Thyroid gland (tissue), 4 donors: ENCODE measurements around the gene ENTPD8. TPM values are rescaled to one million over a fixed set of nuclear protein-coding genes. Genes with fewer than 3 reads are reported as not detected.
"Not testable (repeated sequence)": the region's sequence is repeated elsewhere in the genome, so short reads cannot be mapped to it uniquely, and the experiment has no call there.

Experiments
- DNase-seq, 2 donors: peaks; one replicate each; pipeline ENCODE4 v3.0.0-alpha.2; 2019
- H3K27ac ChIP-seq, 3 donors: fragments of 200-600 bp; sonication (generic); 1 replicate in 2 of 3; 2 replicates in 1 of 3; pipeline ENCODE4 v1.5.1; 2016 to 2019; ENCODE audit warnings: mild to moderate bottlenecking in 1 of 3, moderate library complexity in 1 of 3
- H3K27me3 ChIP-seq: fragments of 200-600 bp; sonication (generic); one replicate; pipeline ENCODE4 v1.5.1; 2019
- H3K36me3 ChIP-seq, 2 donors: fragments of 200-600 bp; sonication (generic); one replicate each; pipeline ENCODE4 v1.5.1; 2016 to 2019
- H3K4me1 ChIP-seq, 2 donors: fragments of 200-600 bp; sonication (generic); one replicate each; pipeline ENCODE4 v1.5.1; 2017 to 2019
- H3K4me3 ChIP-seq, 3 donors: fragments of 200-600 bp; sonication (generic); replicated peaks in 1 of 3; 1 replicate in 2 of 3; 2 replicates in 1 of 3; pipeline ENCODE4 v1.5.1; 2016; ENCODE audit warnings: mild to moderate bottlenecking in 1 of 3
- H3K9me3 ChIP-seq: fragments of 200-600 bp; sonication (generic); one replicate; pipeline ENCODE4 v1.5.1; 2017
- CTCF ChIP-seq, 6 experiments: fragments of 200-600 bp in 3 of 6; fragments of 450-650 bp in 3 of 6; sonication (generic) in 3 of 6; IDR thresholded peaks; one replicate each; pipeline ENCODE4 v1.5.1; 2016 to 2019; ENCODE audit warnings: antibody characterized with exemption in 6 of 6, mild to moderate bottlenecking in 2 of 6, inconsistent platforms in 1 of 6, moderate library complexity in 1 of 6
- POLR2A ChIP-seq, 2 donors: fragments of 450-650 bp; IDR thresholded peaks; one replicate each; pipeline ENCODE4 v1.6.1; 2017; ENCODE audit warnings: antibody characterized with exemption in 2 of 2, mild to moderate bottlenecking in 2 of 2, moderate library complexity in 1 of 2
- WGBS, 2 donors: methylation state at CpG; one replicate each; pipeline ENCODE4 v1.1.5; 2017; 5-methylcytosine and 5-hydroxymethylcytosine counted together
- intact Hi-C: fragments of 100-400 bp; cut with DNase I; formaldehyde crosslinking; loops from one replicate; pipeline ENCODE4 v1.15.1; 2023
- total RNA-seq, 4 donors: library from RNA; depleted of rRNA; stranded (reverse); fragments of >200 nt; gene quantifications; one replicate each; pipeline ENCODE4 v1.2.3, GENCODE V29; 2016

Gene ENTPD8
- total RNA-seq, 4 donors from 2014 or later: 0.29 to 0.78 TPM; not detected in 2

DNA sequence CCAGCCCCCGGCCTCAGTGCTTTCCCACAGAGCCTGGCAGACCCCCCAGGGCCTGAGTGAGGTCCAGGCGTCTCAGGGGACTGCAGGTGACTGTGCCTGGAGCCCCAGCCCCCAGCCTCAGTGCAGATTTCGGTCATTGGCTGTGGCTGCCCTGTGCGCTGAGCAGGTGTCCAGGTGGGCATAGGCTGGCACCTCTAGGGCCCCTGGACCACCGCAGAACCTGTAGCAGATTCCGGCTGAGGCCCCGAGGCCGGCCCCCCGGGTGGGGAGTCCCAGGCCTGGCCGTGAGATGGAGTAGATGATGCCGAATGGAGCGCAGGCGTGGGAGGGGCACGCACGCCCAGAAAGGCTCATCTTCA, 30.3 kb downstream of the ENTPD8 start:
- no peaks in the 10 kb centered on the region for H3K9me3 ChIP-seq
- DNase-seq: no peak
- H3K4me1 ChIP-seq: peaks cover 22 to 45% of the 10 kb centered on the region in 2 donors
- TF ChIP-seq POLR2A (IDR thresholded peaks at IDR 0.05) (no peak), CTCF (IDR thresholded peaks at IDR 0.05) (no peak)
- intact Hi-C loops: no loop called here
- H3K4me3 ChIP-seq: no peak overlapping the region
- 88 to 95% methylated on average over 9 to 14 of the region's 15 CpGs for WGBS, 2 donors
- no peaks in the 10 kb centered on the region for H3K27me3 ChIP-seq
- H3K36me3 ChIP-seq: no peaks in the 10 kb centered on the region
- H3K27ac ChIP-seq: no peak overlapping the region

DNA sequence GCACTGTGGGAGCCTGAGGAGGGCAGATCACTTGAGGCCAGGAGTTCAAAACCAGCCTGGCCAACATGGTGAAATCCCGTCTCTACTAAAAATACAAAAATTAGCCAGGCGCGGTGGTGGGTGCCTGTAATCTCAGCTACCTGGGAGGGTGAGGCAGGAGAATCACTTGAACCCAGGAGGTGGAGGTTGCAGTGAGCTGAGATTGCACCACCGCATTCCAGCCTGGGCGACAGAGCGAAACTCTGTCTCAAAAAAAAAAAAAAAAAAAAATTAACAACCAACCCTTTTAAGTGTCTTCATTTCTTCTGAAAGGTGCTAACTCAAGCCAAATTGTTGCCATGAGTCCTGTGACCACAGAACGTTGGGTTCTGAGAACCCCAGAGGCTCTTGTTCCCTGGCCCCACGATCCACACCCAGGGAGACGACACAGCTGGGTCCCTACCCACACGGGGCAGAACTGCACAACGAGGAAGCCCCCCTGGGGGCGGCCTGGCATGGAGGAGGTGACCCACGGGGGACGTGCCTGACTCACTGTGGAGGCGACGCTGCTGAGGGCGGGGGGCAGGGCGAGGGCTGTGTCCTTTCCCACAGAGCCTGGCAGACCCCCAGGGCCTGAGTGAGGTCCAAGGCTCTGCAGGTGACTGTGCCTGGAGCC, 30.8 kb downstream of the ENTPD8 start:
- intact Hi-C loops, H3K4me3 ChIP-seq, H3K27ac ChIP-seq, H3K27me3 ChIP-seq, H3K36me3 ChIP-seq, DNase-seq, H3K9me3 ChIP-seq: not testable (repeated sequence)
- H3K4me1 ChIP-seq: peaks cover 22 to 45% of the 10 kb centered on the region in 2 donors
- WGBS, 2 donors: 63 to 69% methylated on average over 13 to 14 of the region's 18 CpGs

- Histone ChIP-seq H3K4me1 (peaks cover 22 to 45% of the 10 kb centered on the region in 2 donors), H3K36me3 (no peaks in the 10 kb centered on the region), H3K4me3 (no peak overlapping the region), H3K27me3 (no peaks in the 10 kb centered on the region), H3K9me3 (no peaks in the 10 kb centered on the region), H3K27ac (no peak overlapping the region)
- DNase-seq: no peak
- intact Hi-C loops: loop anchor here (5.0 kb wide), 1 partner anchor 112 kb away; no protein-coding TSS in a partner anchor
- WGBS, 2 donors: 84 to 92% methylated on average over 11 of the region's 11 CpGs
- no peak for TF ChIP-seq CTCF (IDR thresholded peaks at IDR 0.05)
- TF ChIP-seq POLR2A (IDR thresholded peaks at IDR 0.05): no peak
Measured at GRCh38 chr9:137409515-137409914, 31.6 kb downstream of the ENTPD8 start.

GRCh38 chr9:137408651-137409405, 32.3 kb downstream of the ENTPD8 start:
- Histone ChIP-seq H3K9me3 (no peaks in the 10 kb centered on the region), H3K4me3 (no peak overlapping the region), H3K36me3 (no peaks in the 10 kb centered on the region), H3K27ac (no peak overlapping the region), H3K27me3 (no peaks in the 10 kb centered on the region), H3K4me1 (peaks cover 22 to 45% of the 10 kb centered on the region in 2 donors)
- DNase-seq: no peak
- 95 to 97% methylated on average over 15 to 24 of the region's 24 CpGs for WGBS, 2 donors
- no peak for TF ChIP-seq POLR2A (IDR thresholded peaks at IDR 0.05)
- TF ChIP-seq CTCF (IDR thresholded peaks at IDR 0.05): no peak
- intact Hi-C loops: loop anchor here (5.0 kb wide), 1 partner anchor 112 kb away; no protein-coding TSS in a partner anchor

- Histone ChIP-seq H3K36me3 (no peaks in the 10 kb centered on the region), H3K4me1 (peaks cover 22 to 43% of the 10 kb centered on the region in 2 donors), H3K9me3 (no peaks in the 10 kb centered on the region), H3K4me3 (peak overlapping the region in 1 of 3 donors; percentile 30), H3K27ac (no peak overlapping the region), H3K27me3 (no peaks in the 10 kb centered on the region)
- no peak for TF ChIP-seq CTCF (IDR thresholded peaks at IDR 0.05)
- TF ChIP-seq POLR2A (IDR thresholded peaks at IDR 0.05): no peak
- no peak for DNase-seq
- intact Hi-C loops: loop anchor here (5.0 kb wide), 1 partner anchor 110 kb away; no protein-coding TSS in a partner anchor
- 65 to 83% methylated on average over 12 to 24 of the region's 31 CpGs for WGBS, 2 donors
Measured at GRCh38 chr9:137407590-137408300, 33.4 kb downstream of the ENTPD8 start.
